HG02884 (cell line): ENCODE measurements around the gene SND1.
"Not testable (repeated sequence)": the region's sequence is repeated elsewhere in the genome, so short reads cannot be mapped to it uniquely, and the experiment has no call there.

ENCODE experiments used
- ATAC-seq: cut with Tn5 transposase; IDR thresholded peaks from one replicate; pipeline ENCODE4 v1.9.1; 2021; ENCODE audit warnings: mild to moderate bottlenecking, moderate library complexity; ENCODE audit not compliant: unreplicated experiment

The SND1 gene

GRCh38 chr7:127948312-127948711 lies 296.3 kb downstream of the SND1 start:
- no peak for ATAC-seq

GRCh38 chr7:127948930-127949329 lies 296.9 kb downstream of the SND1 start:
- ATAC-seq: no peak

GRCh38 chr7:127949769-127950222 lies 297.8 kb downstream of the SND1 start:
- ATAC-seq: no peak

- no peak for ATAC-seq
Measured at GRCh38 chr7:127950233-127950935, 298.4 kb downstream of the SND1 start.

GRCh38 chr7:127953423-127954356 lies 301.7 kb downstream of the SND1 start:
- no peak for ATAC-seq

GRCh38 chr7:127954357-127954748 lies 302.4 kb downstream of the SND1 start:
- ATAC-seq: no peak

- no peak for ATAC-seq
Measured at GRCh38 chr7:127955051-127955531, 303.1 kb downstream of the SND1 start.

- no peak for ATAC-seq
Measured at GRCh38 chr7:127957886-127958285, 305.9 kb downstream of the SND1 start.

GRCh38 chr7:127959770-127960169 lies 307.8 kb downstream of the SND1 start:
- ATAC-seq: peak; percentile 68

- ATAC-seq: no peak
Measured at GRCh38 chr7:127961786-127962453, 309.9 kb downstream of the SND1 start.

- ATAC-seq: no peak
Measured at GRCh38 chr7:127962589-127963361, 310.8 kb downstream of the SND1 start.

- not testable (repeated sequence) for ATAC-seq
Measured at GRCh38 chr7:127963850-127964249, 311.9 kb downstream of the SND1 start.

GRCh38 chr7:127967281-127967680 lies 315.3 kb downstream of the SND1 start:
- no peak for ATAC-seq

- no peak for ATAC-seq
Measured at GRCh38 chr7:127968547-127968946, 316.6 kb downstream of the SND1 start.

GRCh38 chr7:127973832-127974231 lies 321.8 kb downstream of the SND1 start:
- ATAC-seq: no peak

GRCh38 chr7:127974446-127975035 lies 322.5 kb downstream of the SND1 start:
- no peak for ATAC-seq

- no peak for ATAC-seq
Measured at GRCh38 chr7:127976056-127976737, 324.2 kb downstream of the SND1 start.

- no peak for ATAC-seq
Measured at GRCh38 chr7:127976738-127977120, 324.7 kb downstream of the SND1 start.

- ATAC-seq: no peak
Measured at GRCh38 chr7:127978421-127978820, 326.4 kb downstream of the SND1 start.
